ENCODE results near the gene CADM3.

CADM3 gene

GRCh38 chr1:159175571-159175970 lies 4.2 kb downstream of the CADM3 start:
- DNase-seq: no peak

GRCh38 chr1:159177272-159177907 lies 6.0 kb downstream of the CADM3 start:
- DNase-seq: no peak

GRCh38 chr1:159179906-159180305 lies 8.5 kb downstream of the CADM3 start:
- peak; percentile 86 for DNase-seq

GRCh38 chr1:159180516-159180915 lies 9.1 kb downstream of the CADM3 start:
- DNase-seq: no peak

GRCh38 chr1:159181328-159182024 lies 10.1 kb downstream of the CADM3 start:
- peak; percentile 15 for DNase-seq

DNA sequence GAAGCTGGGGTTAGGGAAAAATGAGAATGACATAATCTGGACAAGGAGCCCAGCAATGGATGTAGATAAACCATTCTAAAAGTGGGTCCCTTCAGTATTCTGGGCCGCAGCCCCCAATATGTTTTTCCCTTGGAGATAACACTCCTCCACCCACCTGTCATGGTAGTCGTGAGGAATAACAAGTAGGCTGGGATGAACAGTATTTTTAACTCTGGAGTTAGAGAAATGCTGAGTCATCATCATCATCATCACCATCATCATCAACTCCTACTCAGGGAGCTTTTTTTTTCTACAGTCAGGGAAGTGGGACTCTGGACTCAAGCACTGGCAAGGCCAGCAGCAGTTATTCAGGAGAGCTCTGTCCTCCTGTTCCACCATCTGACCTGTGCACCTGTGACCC lies 12.8 kb downstream of the CADM3 start:
- DNase-seq: peak; percentile 21

GRCh38 chr1:159185121-159185520 lies 13.7 kb downstream of the CADM3 start:
- DNase-seq: no peak

- peak; percentile 53 for DNase-seq
Observed at GRCh38 chr1:159187033-159187432, 15.6 kb downstream of the CADM3 start.

DNA sequence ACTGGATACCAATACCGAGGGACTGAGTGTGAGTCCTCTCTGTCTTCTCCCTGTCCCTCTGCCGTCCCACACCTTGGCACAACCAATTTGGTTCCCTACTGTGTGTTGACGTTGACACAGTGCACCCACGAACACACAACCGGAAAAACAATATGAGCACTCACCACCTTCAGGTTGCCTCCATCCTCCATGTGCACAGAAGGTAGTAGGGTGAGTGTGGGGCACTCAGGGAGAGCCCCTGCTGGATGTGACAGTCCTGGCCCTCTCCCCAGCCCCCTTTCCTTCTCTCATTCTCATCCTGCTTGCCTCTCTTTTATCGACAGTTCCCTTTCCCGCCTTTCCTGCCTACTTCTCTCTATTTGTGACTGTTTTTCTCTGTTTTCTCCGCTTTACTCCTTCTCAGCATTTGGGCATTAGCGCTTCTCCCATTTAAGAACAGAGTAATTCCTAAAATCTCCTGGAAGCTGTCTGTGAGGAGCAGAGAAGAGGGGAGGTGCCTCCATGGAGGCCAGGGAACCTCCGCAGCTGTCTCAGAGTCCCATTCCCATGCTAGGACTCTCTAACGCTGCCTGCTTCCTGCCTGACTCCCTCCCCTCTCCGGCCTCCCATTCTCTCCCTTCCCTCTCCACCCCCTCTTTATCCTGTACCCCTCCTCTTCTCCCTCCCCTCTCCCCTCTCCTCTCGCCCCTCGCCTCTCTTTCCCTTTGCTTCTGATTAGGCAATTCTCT lies 16.4 kb downstream of the CADM3 start:
- peak; percentile 25 for DNase-seq

- peak; percentile 82 for DNase-seq
Observed at GRCh38 chr1:159188375-159188788, 17.0 kb downstream of the CADM3 start.

- DNase-seq: no peak
Observed at GRCh38 chr1:159190441-159190840, 19.0 kb downstream of the CADM3 start.

DNA sequence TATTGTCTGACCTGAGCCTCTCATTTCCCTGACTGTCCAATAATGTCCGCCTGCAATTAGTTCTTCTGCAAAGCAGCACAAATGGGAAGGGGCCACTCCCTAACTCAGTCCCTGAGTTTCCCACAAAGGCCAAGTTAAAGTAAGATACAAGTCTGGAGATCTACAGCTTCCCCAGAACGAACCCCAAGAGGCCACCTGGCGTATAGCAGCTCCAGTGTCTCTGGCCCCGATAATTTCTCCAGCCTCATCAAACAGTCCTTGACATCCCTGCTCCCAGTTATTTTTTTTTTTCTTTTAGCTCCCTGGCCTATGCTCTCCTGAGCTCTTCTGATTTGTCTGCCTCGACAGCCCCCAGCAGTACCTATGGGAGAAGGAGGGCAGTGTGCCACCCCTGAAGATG lies 25.1 kb downstream of the CADM3 start:
- DNase-seq: no peak

- DNase-seq: peak; percentile 61
Observed at GRCh38 chr1:159197561-159198557, 26.4 kb downstream of the CADM3 start.

DNA sequence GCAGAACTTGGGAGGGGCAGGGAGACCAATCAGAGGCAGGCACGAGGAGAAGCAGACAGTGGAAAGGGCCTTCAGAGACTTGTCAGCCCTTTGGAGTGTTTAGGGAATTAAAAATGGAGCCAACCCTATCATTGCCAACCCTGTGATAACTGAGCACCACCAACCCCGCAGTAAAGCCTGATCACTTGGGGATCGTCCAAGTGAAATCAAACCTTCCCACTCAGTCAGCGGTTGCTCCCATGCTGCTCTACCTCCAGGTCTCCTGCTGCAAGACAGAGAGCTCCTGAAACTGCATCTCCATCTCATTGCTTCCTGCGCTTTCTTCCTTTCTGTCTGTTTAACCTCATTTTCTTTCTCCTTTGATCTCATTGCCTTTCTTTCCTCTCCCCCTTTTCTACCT lies 28.5 kb downstream of the CADM3 start:
- DNase-seq: no peak

GRCh38 chr1:159200769-159201168 lies 29.4 kb downstream of the CADM3 start:
- DNase-seq: no peak

DNA sequence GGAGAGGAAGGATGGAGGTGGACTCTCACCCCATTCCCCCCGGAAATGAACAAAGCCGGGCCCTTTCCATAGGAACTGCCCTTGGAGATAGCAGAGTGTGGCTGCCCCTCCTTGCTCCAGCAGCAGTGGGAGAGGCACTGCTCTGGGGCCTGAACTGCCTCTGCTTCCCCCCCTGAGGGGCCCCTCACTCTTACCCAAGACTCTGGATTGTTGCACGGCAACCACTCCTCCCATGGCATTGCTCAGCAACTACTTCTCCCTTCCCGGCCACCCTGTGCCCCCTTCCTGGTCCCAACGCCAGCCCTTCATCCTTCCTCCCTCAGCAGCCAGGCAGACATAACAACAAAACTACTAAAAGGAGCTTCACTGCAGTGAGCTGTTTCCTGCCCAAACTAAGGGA lies 30.2 kb downstream of the CADM3 start:
- no peak for DNase-seq

- no peak for DNase-seq
Observed at GRCh38 chr1:159203610-159204009, 32.2 kb downstream of the CADM3 start.

- no peak for DNase-seq
Observed at GRCh38 chr1:159204161-159205141, 33.0 kb downstream of the CADM3 start, which contains the start of gene ACKR1. Gene ACKR1, plus strand, starts transcription at chr1:159204875. Its CDS starts 85 bp downstream, at chr1:159204960.

DNA sequence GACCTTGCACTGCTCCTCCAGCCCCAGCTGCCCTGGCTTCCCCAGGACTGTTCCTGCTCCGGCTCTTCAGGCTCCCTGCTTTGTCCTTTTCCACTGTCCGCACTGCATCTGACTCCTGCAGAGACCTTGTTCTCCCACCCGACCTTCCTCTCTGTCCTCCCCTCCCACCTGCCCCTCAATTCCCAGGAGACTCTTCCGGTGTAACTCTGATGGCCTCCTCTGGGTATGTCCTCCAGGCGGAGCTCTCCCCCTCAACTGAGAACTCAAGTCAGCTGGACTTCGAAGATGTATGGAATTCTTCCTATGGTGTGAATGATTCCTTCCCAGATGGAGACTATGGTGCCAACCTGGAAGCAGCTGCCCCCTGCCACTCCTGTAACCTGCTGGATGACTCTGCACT lies 33.8 kb downstream of the CADM3 start:
- no peak for DNase-seq

DNA sequence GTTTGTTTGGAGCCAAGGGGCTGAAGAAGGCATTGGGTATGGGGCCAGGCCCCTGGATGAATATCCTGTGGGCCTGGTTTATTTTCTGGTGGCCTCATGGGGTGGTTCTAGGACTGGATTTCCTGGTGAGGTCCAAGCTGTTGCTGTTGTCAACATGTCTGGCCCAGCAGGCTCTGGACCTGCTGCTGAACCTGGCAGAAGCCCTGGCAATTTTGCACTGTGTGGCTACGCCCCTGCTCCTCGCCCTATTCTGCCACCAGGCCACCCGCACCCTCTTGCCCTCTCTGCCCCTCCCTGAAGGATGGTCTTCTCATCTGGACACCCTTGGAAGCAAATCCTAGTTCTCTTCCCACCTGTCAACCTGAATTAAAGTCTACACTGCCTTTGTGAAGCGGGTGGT lies 34.7 kb downstream of the CADM3 start:
- no peak for DNase-seq

DNA sequence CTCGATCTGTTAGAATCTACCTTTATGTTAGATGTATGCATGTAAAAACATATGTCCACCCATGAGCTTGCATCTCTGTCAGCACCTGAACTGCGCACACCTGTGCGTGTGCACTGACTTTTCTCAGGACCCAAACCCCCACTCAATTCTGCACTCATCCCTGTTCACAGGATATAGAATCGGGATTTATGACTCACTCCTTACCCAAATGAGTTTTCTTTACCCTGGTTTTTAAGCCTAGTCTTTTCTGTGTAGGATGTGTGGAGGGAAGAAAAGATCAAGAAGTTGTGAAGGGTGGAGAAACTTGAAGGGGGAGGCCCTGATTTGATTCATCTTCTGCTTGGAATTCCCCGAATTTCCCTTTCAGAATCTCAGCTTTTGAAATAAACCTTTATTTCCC lies 35.7 kb downstream of the CADM3 start:
- DNase-seq: no peak

All from NCI-H446 treated with DMSO at 0.1 percent for 48 hours (cell line).